ENCODE data around the gene FOXRED2.

Gene FOXRED2

GRCh38 chr22:36449596-36450175 lies 57.2 kb downstream of the FOXRED2 start:
- no peak for DNase-seq (ENCODE audit: low read depth)

DNA sequence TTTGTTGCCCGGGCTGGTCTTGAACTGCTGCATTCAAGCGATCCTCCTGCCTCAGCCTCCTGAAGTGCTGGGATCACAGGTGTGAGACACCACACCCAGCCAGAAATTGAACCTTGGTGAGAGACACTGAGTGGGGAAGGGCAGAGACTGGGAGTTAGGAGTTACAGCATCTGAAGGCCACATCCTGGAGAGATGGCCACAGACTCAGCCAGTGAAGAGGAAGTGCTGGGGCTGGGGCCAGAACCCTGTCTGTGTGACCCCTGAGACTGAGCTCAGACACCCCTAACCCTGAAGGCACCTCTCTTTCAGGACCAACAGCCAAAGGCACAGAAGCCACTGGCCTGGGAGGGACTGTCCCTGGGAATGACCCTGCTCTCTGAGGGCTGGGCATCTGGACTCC lies 59.2 kb downstream of the FOXRED2 start:
- no peak for DNase-seq (ENCODE audit: low read depth)

DNA sequence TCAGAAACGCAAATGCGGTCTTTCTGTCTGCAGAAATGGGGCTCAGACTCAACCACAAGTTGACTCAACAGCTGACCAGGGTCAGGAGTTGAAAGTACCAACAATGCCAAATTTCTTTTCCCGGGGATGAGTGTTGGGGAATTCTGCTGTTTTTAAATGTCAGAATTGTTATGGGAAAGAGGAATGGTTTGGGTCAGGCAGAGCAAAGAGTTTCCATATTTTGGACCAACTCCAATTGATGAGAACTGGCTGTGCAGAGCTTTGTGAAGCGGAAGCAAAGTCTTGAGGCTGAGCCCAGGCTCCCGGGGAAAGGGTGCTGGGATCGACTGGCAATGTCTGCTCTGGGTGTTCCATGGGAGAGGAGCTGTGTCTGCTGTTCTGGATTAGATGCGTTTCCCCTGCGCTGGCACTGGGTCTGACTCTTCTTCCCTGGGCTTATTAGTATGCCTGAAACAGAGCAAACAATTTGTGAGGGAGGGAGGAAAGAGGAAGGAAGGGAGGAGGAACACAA lies 61.6 kb downstream of the FOXRED2 start:
- peak; percentile 99 for DNase-seq (ENCODE audit: low read depth)

DNA sequence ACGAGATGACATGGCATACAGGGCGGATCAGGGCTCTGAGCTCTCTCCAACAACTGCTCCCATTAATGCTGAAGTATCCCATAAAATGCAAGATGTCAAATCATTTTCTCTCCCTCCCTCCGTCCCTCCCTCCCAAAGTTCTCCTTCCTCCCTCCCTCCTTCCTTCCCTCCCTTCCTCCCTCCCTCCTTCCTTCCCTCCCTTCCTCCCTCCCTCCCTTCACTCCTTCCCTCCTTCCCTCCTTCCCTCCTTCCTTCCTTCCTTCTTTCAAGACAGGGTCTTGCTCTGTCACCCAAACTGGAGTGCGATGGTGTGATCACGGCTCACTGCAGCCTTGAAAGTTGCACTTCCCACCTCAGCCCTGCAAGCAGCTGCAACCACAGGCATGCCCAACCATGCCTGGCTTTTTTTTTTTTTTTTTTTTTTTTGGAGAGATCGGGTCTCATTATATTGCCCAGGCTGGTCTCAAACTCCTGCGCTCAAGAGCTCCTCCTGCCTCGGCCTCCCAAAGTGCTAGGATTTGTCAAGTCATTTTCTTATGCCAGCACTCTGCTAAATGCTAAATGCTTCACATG lies 63.6 kb downstream of the FOXRED2 start:
- DNase-seq (ENCODE audit: low read depth), result peak; percentile 53

DNA sequence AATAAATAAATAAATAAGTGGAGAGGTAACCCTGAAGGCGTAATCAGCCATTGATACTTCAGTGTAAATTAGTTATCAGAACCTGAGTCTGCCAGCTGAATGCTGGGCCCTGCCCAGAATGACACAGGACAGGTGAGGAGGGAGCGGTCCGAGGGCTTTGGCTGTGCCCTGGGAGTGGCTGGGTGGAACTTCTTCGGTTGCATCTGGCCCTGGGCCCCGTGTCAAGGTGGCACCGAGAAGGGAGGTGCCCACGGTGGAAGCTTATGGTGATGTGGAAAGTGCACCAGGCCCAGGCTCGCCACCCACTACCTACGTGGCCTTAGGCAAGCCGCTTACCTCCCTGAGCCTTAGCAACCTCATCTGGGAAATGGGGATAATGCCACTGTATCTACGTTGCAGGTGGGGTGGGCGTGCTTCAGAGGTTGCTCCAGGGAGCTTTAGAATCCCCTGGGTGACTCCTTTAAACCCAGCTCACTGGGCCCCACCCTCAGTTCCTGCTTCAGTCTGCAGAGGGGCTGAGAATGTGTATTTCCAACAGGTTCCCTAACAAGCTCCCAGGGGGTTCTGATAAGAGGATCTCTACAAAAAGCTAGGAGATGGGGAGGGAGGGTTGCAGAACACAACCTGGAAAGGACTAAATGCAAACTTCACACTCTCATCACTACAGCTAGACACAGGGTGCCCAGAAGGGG lies 64.2 kb downstream of the FOXRED2 start:
- no peak for DNase-seq (ENCODE audit: low read depth)

GRCh38 chr22:36440429-36441002 lies 66.3 kb downstream of the FOXRED2 start:
- DNase-seq (ENCODE audit: low read depth), result no peak

- DNase-seq (ENCODE audit: low read depth), result peak; percentile 88
Observed at GRCh38 chr22:36439481-36440271, 67.2 kb downstream of the FOXRED2 start.
